ENCODE data around the gene HAPLN3.

GRCh38 chr15:88917760-88918159 lies 22.4 kb upstream of the HAPLN3 start:
- TF ChIP-seq EZH2 (IDR thresholded peaks at IDR 0.05; ENCODE audit: insufficient read depth, poor library complexity, severe bottlenecking) (no peak), EZH2phosphoT487 (IDR thresholded peaks at IDR 0.05; ENCODE audit: insufficient read depth, low read depth) (no peak)
